Spleen (tissue), 11 donors: ENCODE data around the gene TMEM151A. TPM values are rescaled to one million over a fixed set of nuclear protein-coding genes. Genes with fewer than 3 reads are reported as not detected.

Experiments used
- DNase-seq: peaks from one replicate; pipeline ENCODE4 v3.0.0-alpha.2; 2020
- H3K27ac ChIP-seq, 8 donors: fragments of 200-600 bp; sonication (generic) in 7 of 8; 1 replicate in 4 of 8; 2 replicates in 4 of 8; pipeline versions ENCODE4 v1.5.0 to v1.8.0; 2016 to 2021; ENCODE audit warnings: inconsistent platforms in 4 of 8, mild to moderate bottlenecking in 4 of 8, moderate library complexity in 1 of 8
- H3K27me3 ChIP-seq, 7 donors: fragments of 200-600 bp; sonication (generic) in 6 of 7; replicated peaks in 1 of 7; 1 replicate in 4 of 7; 2 replicates in 3 of 7; pipeline versions ENCODE4 v1.5.0 to v1.8.0; 2016 to 2021; ENCODE audit warnings: inconsistent platforms in 3 of 7, mild to moderate bottlenecking in 1 of 7
- H3K36me3 ChIP-seq, 6 donors: fragments of 200-600 bp; sonication (generic) in 5 of 6; 1 replicate in 4 of 6; 2 replicates in 2 of 6; pipeline versions ENCODE4 v1.5.0 to v1.8.0; 2016 to 2021; ENCODE audit warnings: inconsistent platforms in 2 of 6
- H3K4me1 ChIP-seq, 6 donors: fragments of 200-600 bp; sonication (generic) in 5 of 6; 1 replicate in 3 of 6; 2 replicates in 3 of 6; pipeline versions ENCODE4 v1.5.0 to v1.8.0; 2016 to 2021; ENCODE audit warnings: inconsistent platforms in 3 of 6
- H3K4me3 ChIP-seq, 8 donors: fragments of 200-600 bp; sonication (generic) in 7 of 8; 1 replicate in 4 of 8; 2 replicates in 4 of 8; pipeline versions ENCODE4 v1.5.0 to v1.8.0; 2016 to 2021; ENCODE audit warnings: inconsistent platforms in 4 of 8, mild to moderate bottlenecking in 4 of 8, moderate library complexity in 2 of 8
- H3K9me3 ChIP-seq, 8 donors: fragments of 200-600 bp; sonication (generic) in 7 of 8; 1 replicate in 4 of 8; 2 replicates in 4 of 8; pipeline versions ENCODE4 v1.5.0 to v1.8.0; 2016 to 2021; ENCODE audit warnings: inconsistent platforms in 4 of 8
- POLR2A ChIP-seq, 3 donors: fragments of 450-650 bp; IDR thresholded peaks; one replicate each; pipeline ENCODE4 v1.5.1; 2017; ENCODE audit warnings: antibody characterized with exemption in 3 of 3, mild to moderate bottlenecking in 1 of 3
- POLR2AphosphoS5 ChIP-seq, 3 donors: sonication (generic); formaldehyde crosslinking; IDR thresholded peaks; one replicate each; pipeline ENCODE4 v1.5.1; 2017; ENCODE audit warnings: antibody characterized with exemption in 3 of 3
- WGBS, 5 donors: extraction: QIAGEN DNeasy Blood & Tissue Kit in 3 of 5; methylation state at CpG; one replicate each; pipeline versions ENCODE4 v1.1.5 to v1.1.7; 2013 to 2018; 5-methylcytosine and 5-hydroxymethylcytosine counted together
- intact Hi-C: fragments of 100-400 bp; cut with DNase I; formaldehyde crosslinking; loops from one replicate; pipeline ENCODE4 v1.15.0; 2023; ENCODE audit warnings: low total_unique reads
- polyA plus RNA-seq, 3 donors: library from polyadenylated mRNA; stranded (reverse); fragments of 200-250 nt; gene quantifications; one replicate each; pipeline ENCODE4 v1.2.1, GENCODE V29; 2013
- total RNA-seq, 7 donors: library from RNA; depleted of rRNA in 3 of 7; stranded (reverse); fragments of >200 nt in 3 of 7; fragmentation: NEBNext Ultra II Directional in 4 of 7; extraction: Animal tissue kit (Norgen Biotek cat#: 25700) in 4 of 7; gene quantifications; one replicate each; pipeline versions ENCODE4 v1.1.0 to v1.2.1, GENCODE V29; 2016 to 2021
- TF ChIP-seq, protein P1 (sequence below), 11 experiments: fragments of 200-600 bp in 7 of 11; fragments of 450-650 bp in 4 of 11; sonication (generic) in 4 of 11; IDR thresholded peaks in 8 of 11; conservative IDR thresholded peaks in 3 of 11; 1 replicate in 7 of 11; 2 replicates in 4 of 11; pipeline versions ENCODE4 v1.4.0 to v1.8.0; 2016 to 2021; ENCODE audit warnings: antibody characterized with exemption in 11 of 11, inconsistent platforms in 4 of 11, mild to moderate bottlenecking in 1 of 11
- donor health status: healthy with polysubstance abuse.
- donor health status: DM: no; HTN: no; CAD: no; lungs with moderate emphysema.
- donor health status: DM: no; HTN: no; CAD: no.
- donor health status: Bipolar disorder and iron deficiency.
- donor health status: healthy.
- donor health status: DM: no; HTN: no; CAD: no.
- donor health status: DM: yes; HTN: yes; CAD: no.

Gene TMEM151A
- total and polyA plus RNA-seq, 10 donors = 0.02 to 0.34 (median 0.02) TPM; not detected in 7

- intact Hi-C loops = no loop called here
- peaks cover 0 to 73% (median 37%) of the 10 kb centered on the region in 7 donors for H3K27me3 ChIP-seq
Measured at GRCh38 chr11:66293777-66294625, 2.3 kb downstream of the TMEM151A start.

GRCh38 chr11:66294626-66295620 lies 3.2 kb downstream of the TMEM151A start:
- H3K27me3 ChIP-seq = peaks cover 0 to 73% (median 37%) of the 10 kb centered on the region in 7 donors
- no peak for DNase-seq
- H3K4me1 ChIP-seq = peaks cover 3 to 28% (median 16%) of the 10 kb centered on the region in 6 donors
- H3K27ac ChIP-seq = no peak overlapping the region
- H3K36me3 ChIP-seq = no peaks in the 10 kb centered on the region
- TF ChIP-seq POLR2A (IDR thresholded peaks at IDR 0.05) = no peak
- WGBS, 5 donors = 80 to 87% (median 82%) methylated on average over 53 to 123 of the region's 123 CpGs
- no peaks in the 10 kb centered on the region for H3K9me3 ChIP-seq
- intact Hi-C loops = no loop called here
- no peak overlapping the region for H3K4me3 ChIP-seq

More at GRCh38 chr11:66293777-66294625, 2.3 kb downstream of the TMEM151A start:
- TF ChIP-seq, protein P1, sequence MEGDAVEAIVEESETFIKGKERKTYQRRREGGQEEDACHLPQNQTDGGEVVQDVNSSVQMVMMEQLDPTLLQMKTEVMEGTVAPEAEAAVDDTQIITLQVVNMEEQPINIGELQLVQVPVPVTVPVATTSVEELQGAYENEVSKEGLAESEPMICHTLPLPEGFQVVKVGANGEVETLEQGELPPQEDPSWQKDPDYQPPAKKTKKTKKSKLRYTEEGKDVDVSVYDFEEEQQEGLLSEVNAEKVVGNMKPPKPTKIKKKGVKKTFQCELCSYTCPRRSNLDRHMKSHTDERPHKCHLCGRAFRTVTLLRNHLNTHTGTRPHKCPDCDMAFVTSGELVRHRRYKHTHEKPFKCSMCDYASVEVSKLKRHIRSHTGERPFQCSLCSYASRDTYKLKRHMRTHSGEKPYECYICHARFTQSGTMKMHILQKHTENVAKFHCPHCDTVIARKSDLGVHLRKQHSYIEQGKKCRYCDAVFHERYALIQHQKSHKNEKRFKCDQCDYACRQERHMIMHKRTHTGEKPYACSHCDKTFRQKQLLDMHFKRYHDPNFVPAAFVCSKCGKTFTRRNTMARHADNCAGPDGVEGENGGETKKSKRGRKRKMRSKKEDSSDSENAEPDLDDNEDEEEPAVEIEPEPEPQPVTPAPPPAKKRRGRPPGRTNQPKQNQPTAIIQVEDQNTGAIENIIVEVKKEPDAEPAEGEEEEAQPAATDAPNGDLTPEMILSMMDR (IDR thresholded peaks at IDR 0.05 in 8 of 11, conservative IDR thresholded peaks at IDR 0.05 in 3 of 11) = no peak
- TF ChIP-seq POLR2AphosphoS5 (IDR thresholded peaks at IDR 0.05) (no peak), POLR2A (IDR thresholded peaks at IDR 0.05) (no peak)
- Histone ChIP-seq H3K4me1 (peaks cover 7 to 35% (median 24%) of the 10 kb centered on the region in 6 donors), H3K9me3 (no peaks in the 10 kb centered on the region), H3K27ac (no peak overlapping the region), H3K4me3 (no peak overlapping the region), H3K36me3 (no peaks in the 10 kb centered on the region)
- 80 to 92% (median 82%) methylated on average over 20 to 30 of the region's 30 CpGs for WGBS, 5 donors
- no peak for DNase-seq

DNA sequence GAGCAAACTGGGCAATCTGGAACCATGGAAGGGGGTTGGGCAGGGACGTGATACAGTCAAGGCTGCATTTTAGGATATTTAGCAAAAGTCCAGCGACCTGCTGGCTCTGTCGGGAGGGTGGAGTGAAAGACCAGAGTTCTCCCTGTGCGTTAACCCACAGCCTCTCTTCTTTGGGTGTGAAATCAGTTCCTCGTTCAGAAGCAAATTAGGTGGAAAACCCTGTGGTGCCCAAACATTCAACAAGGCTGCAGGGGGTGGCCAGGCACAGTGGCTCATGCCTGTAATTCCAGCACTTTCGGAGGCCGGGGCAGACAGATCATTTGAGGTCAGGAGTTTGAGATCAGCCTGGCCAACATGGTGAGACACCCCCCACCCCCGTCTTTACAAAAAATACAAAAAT lies 5.9 kb downstream of the TMEM151A start:
- no peak overlapping the region for H3K27ac ChIP-seq
- TF ChIP-seq, protein P1 (IDR thresholded peaks at IDR 0.05 in 8 of 11, conservative IDR thresholded peaks at IDR 0.05 in 3 of 11) = no peak
- TF ChIP-seq POLR2A (IDR thresholded peaks at IDR 0.05) (no peak), POLR2AphosphoS5 (IDR thresholded peaks at IDR 0.05) (no peak)
- peaks cover 0 to 2% (median 0%) of the 10 kb centered on the region in 6 donors for H3K4me1 ChIP-seq
- intact Hi-C loops = no loop called here
- H3K36me3 ChIP-seq = no peaks in the 10 kb centered on the region
- WGBS, 5 donors = 53 to 72% (median 68%) methylated on average over 8 of the region's 8 CpGs
- H3K9me3 ChIP-seq = no peaks in the 10 kb centered on the region
- no peak overlapping the region for H3K4me3 ChIP-seq
- H3K27me3 ChIP-seq = peaks cover 0 to 47% (median 23%) of the 10 kb centered on the region in 7 donors
- no peak for DNase-seq

GRCh38 chr11:66299186-66299585 lies 7.5 kb downstream of the TMEM151A start:
- Histone ChIP-seq H3K27me3 (peaks cover 0 to 31% (median 10%) of the 10 kb centered on the region in 7 donors), H3K27ac (no peak overlapping the region), H3K36me3 (no peaks in the 10 kb centered on the region), H3K4me1 (no peaks in the 10 kb centered on the region), H3K9me3 (no peaks in the 10 kb centered on the region), H3K4me3 (no peak overlapping the region)
- TF ChIP-seq, protein P1 (IDR thresholded peaks at IDR 0.05 in 8 of 11, conservative IDR thresholded peaks at IDR 0.05 in 3 of 11) = no peak
- no peak for TF ChIP-seq POLR2A (IDR thresholded peaks at IDR 0.05)
- no peak for TF ChIP-seq POLR2AphosphoS5 (IDR thresholded peaks at IDR 0.05)
- intact Hi-C loops = no loop called here
- DNase-seq = no peak
- 61 to 79% (median 65%) methylated on average over 3 of the region's 3 CpGs for WGBS, 5 donors
